K562 (cell line): ENCODE measurements around the gene RALGPS1. TPM values are rescaled to one million over a fixed set of nuclear protein-coding genes. Genes with fewer than 3 reads are reported as not detected.
A peak's percentile ranks its signal among the peaks of the same experiment; 100 is the strongest.

ENCODE experiments used
- ATF1 ChIP-seq, 2 experiments: fragments of 450-650 bp in 1 of 2; IDR thresholded peaks; 2 replicates each; pipeline ENCODE4 v1.6.1; 2016; ENCODE audit warnings: missing compliant biosample characterization in 1 of 2, missing genetic modification characterization in 1 of 2
- BHLHE40 ChIP-seq: IDR thresholded peaks from 2 replicates; pipeline ENCODE4 v1.6.1; 2011; ENCODE audit warnings: low read length, improper control_type of control experiment
- CBX3 ChIP-seq, 2 experiments: IDR thresholded peaks; 1 replicate in 1 of 2; 2 replicates in 1 of 2; pipeline ENCODE4 v1.6.1; 2012; ENCODE audit warnings: inconsistent platforms in 2 of 2, low read length in 2 of 2, borderline replicate concordance in 1 of 2, control low read depth in 1 of 2
- CHCHD3 ChIP-seq: fragments of 250-450 bp; sonication (Bioruptor Pico); IDR thresholded peaks from 2 replicates; pipeline ENCODE4 v2.1.2; 2022; ENCODE audit warnings: mild to moderate bottlenecking
- HINFP ChIP-seq: fragments of 450-650 bp; conservative IDR thresholded peaks from 2 replicates; pipeline ENCODE4 v1.6.1; 2016; ENCODE audit warnings: missing genetic modification characterization, low read depth, mild to moderate bottlenecking, control low read depth, missing compliant biosample characterization
- HNRNPUL1 ChIP-seq: fragments of 200-400 bp; formaldehyde crosslinking; IDR thresholded peaks from 2 replicates; pipeline ENCODE4 v1.6.1; 2017; ENCODE audit warnings: low read length
- HSF4 ChIP-seq: fragments of 250-450 bp; sonication (Bioruptor Pico); IDR thresholded peaks from 2 replicates; pipeline ENCODE4 v2.1.2; 2022; ENCODE audit warnings: mild to moderate bottlenecking, moderate library complexity, borderline replicate concordance
- MBD2 ChIP-seq: sonication (generic); IDR thresholded peaks from 2 replicates; pipeline ENCODE4 v1.6.1; 2016; ENCODE audit warnings: low read depth, borderline replicate concordance
- MTA1 ChIP-seq: fragments of 450-650 bp; IDR thresholded peaks from 2 replicates; pipeline ENCODE4 v1.6.1; 2017; ENCODE audit warnings: borderline replicate concordance
- MXI1 ChIP-seq: IDR thresholded peaks from 2 replicates; pipeline ENCODE4 v1.6.1; 2011; ENCODE audit warnings: low read depth, mild to moderate bottlenecking, improper control_type of control experiment, low read length
- NFYB ChIP-seq: IDR thresholded peaks from 2 replicates; pipeline ENCODE4 v1.6.1; 2011; ENCODE audit warnings: mild to moderate bottlenecking, moderate library complexity; ENCODE audit not compliant: insufficient read length; ENCODE audit errors: extremely low read depth
- POLR2A ChIP-seq: fragments of 450-650 bp; conservative IDR thresholded peaks from 2 replicates; pipeline ENCODE4 v1.6.1; 2016
- POLR2AphosphoS5 ChIP-seq: IDR thresholded peaks from 2 replicates; pipeline ENCODE4 v1.6.1; 2011; ENCODE audit warnings: mild to moderate bottlenecking, low read depth, low read length, moderate library complexity; ENCODE audit not compliant: control insufficient read depth, insufficient read depth
- RBBP5 ChIP-seq: fragments of 200-600 bp; sonication (generic); IDR thresholded peaks from 2 replicates; pipeline ENCODE4 v1.6.1; 2012; ENCODE audit warnings: borderline replicate concordance, mild to moderate bottlenecking, low read length, control low read depth, inconsistent platforms; ENCODE audit not compliant: insufficient read depth, poor library complexity, severe bottlenecking
- SMARCA4 ChIP-seq: fragments of 450-650 bp; IDR thresholded peaks from 2 replicates; pipeline ENCODE4 v1.6.1; 2016
- SP2 ChIP-seq: IDR thresholded peaks from 2 replicates; pipeline ENCODE4 v1.6.1; 2011; ENCODE audit warnings: mild to moderate bottlenecking, low read depth, low read length, moderate library complexity; ENCODE audit not compliant: poor library complexity, severe bottlenecking; ENCODE audit errors: extremely low read depth
- TFAP4 ChIP-seq: sonication (generic); formaldehyde crosslinking; IDR thresholded peaks from 2 replicates; pipeline ENCODE4 v1.8.0; 2022; ENCODE audit warnings: missing genetic modification reagents, mild to moderate bottlenecking, moderate library complexity, borderline replicate concordance
- ZNF324 ChIP-seq: fragments of 250-450 bp; sonication (Bioruptor Pico); IDR thresholded peaks from 2 replicates; pipeline ENCODE4 v1.4.0; 2020; ENCODE audit warnings: mild to moderate bottlenecking
- polyA plus RNA-seq, 8 experiments: library from polyadenylated mRNA; depleted of rRNA in 4 of 8; stranded (reverse) in 5 of 8; unstranded in 3 of 8; fragments of >200 nt; fragmentation: Nextera tagmentation in 2 of 8; fragmentation: Illumina TruSeq in 1 of 8; extraction: Ambion mirVana in 2 of 8; extraction: Trizol in 1 of 8; gene quantifications; 2 replicates each; pipeline versions ENCODE4 v1.2.1 to v1.2.3, GENCODE V29; 2011 to 2014; ENCODE audit warnings: inconsistent platforms in 1 of 8, missing spikeins in 1 of 8
- total RNA-seq, 7 experiments: library from RNA; depleted of rRNA in 6 of 7; stranded (reverse); fragments of >200 nt in 6 of 7; fragmentation: Illumina TruSeq in 2 of 7; extraction: Trizol in 2 of 7; gene quantifications; 2 replicates each; pipeline versions ENCODE4 v1.2.1 to v1.2.3, GENCODE V29; 2011 to 2021; ENCODE audit warnings: low replicate concordance in 1 of 7
- TF ChIP-seq, protein P1 (sequence below): sonication (generic); IDR thresholded peaks from 2 replicates; pipeline ENCODE4 v1.6.1; 2016
- TF ChIP-seq, protein P2 (sequence below): fragments of 450-650 bp; IDR thresholded peaks from 2 replicates; pipeline ENCODE4 v1.6.1; 2016
- TF ChIP-seq, protein P3 (sequence below): IDR thresholded peaks from 2 replicates; pipeline ENCODE4 v1.6.1; 2012; ENCODE audit warnings: low read depth, low read length, improper control_type of control experiment, borderline replicate concordance

The RALGPS1 gene
- total and polyA plus RNA-seq, 9 of the 15 experiments (the other 6 are each of a cell fraction or from before 2014, with no cell fraction given), result 0.04 to 2.6 (median 1.5) TPM

DNA sequence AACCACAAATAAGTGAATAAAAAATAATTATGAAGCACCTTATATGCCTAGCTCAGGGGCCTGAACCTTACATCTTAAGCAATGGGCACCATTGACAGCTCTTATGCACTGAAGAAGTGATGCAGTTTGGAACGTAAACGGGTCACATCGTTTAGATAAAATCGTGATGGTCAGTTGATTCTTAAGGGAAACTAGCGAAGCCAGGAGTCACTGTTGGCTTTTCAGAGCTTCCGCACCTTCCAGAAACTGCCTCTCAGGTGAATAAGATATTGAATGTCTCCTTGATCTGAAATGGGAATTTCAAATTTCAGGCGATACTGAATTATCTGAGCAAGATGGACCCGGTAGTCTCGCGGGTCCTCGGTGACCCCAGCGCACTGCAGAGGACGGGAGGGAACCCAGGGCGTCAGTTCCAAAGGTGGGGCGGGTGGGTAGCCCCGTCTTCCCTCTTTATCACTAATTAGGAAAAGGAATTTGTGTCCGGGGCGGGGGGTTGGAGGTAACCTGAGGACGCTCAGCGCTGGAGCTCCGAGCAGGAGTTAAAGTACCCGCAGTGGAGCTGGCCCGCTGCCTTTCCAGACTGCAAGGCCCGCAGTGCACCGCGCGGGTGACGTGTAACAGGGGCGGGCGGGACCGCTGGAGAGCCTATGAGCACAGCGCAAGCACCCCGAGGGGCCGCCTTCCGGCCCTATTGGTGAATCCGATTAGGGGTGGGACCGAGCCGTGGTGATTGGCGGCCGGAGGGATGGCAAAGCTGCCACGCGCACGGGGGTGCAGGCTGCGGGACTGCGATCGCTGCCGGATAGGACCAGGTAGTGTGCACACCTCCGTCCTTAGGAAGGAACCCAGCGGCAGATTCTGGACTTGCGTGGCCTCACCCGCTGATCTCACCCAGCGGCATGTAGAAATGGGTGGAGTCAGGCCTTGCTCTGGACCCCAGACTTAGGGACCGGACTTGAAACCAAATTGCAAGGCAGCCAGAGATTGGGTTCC, 330.3 kb downstream of the RALGPS1 start (continued):
- TF ChIP-seq, protein P1, sequence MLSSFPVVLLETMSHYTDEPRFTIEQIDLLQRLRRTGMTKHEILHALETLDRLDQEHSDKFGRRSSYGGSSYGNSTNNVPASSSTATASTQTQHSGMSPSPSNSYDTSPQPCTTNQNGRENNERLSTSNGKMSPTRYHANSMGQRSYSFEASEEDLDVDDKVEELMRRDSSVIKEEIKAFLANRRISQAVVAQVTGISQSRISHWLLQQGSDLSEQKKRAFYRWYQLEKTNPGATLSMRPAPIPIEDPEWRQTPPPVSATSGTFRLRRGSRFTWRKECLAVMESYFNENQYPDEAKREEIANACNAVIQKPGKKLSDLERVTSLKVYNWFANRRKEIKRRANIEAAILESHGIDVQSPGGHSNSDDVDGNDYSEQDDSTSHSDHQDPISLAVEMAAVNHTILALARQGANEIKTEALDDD, result no peak
- TF ChIP-seq, protein P2, sequence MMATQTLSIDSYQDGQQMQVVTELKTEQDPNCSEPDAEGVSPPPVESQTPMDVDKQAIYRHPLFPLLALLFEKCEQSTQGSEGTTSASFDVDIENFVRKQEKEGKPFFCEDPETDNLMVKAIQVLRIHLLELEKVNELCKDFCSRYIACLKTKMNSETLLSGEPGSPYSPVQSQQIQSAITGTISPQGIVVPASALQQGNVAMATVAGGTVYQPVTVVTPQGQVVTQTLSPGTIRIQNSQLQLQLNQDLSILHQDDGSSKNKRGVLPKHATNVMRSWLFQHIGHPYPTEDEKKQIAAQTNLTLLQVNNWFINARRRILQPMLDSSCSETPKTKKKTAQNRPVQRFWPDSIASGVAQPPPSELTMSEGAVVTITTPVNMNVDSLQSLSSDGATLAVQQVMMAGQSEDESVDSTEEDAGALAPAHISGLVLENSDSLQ, result peak; percentile 98
- TF ChIP-seq HINFP (no peak), MXI1 (no peak), NFYB (peak; percentile 85), BHLHE40 (peak; percentile 32; the same call in 1 of the 2 replicates), ATF1 (CRISPR knock-in tag; IDR thresholded peaks at IDR 0.05) (peak; percentile 46), ATF1 (tag; IDR thresholded peaks at IDR 0.05) (peak; percentile 97), MBD2 (peak; percentile 96), POLR2A (peak; percentile 86), ZNF324 (CRISPR knock-in tag) (no peak), CHCHD3 (CRISPR knock-in tag) (no peak), HSF4 (no peak), HNRNPUL1 (no peak), SP2 (peak; percentile 69), RBBP5 (peak; percentile 24), CBX3 (IDR thresholded peaks at IDR 0.05; ENCODE audit: borderline replicate concordance in 1 of 2, low read length in 2 of 2) (no peak), TFAP4 (peak; percentile 63), POLR2AphosphoS5 (peak; percentile 70), MTA1 (no peak), SMARCA4 (no peak)
- TF ChIP-seq, protein P3, sequence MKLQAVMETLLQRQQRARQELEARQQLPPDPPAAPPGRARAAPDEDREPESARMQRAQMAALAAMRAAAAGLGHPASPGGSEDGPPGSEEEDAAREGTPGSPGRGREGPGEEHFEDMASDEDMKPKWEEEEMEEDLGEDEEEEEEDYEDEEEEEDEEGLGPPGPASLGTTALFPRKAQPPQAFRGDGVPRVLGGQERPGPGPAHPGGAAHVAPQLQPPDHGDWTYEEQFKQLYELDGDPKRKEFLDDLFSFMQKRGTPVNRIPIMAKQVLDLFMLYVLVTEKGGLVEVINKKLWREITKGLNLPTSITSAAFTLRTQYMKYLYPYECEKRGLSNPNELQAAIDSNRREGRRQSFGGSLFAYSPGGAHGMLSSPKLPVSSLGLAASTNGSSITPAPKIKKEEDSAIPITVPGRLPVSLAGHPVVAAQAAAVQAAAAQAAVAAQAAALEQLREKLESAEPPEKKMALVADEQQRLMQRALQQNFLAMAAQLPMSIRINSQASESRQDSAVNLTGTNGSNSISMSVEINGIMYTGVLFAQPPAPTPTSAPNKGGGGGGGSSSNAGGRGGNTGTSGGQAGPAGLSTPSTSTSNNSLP, result no peak
